WI38 (cell line): ENCODE results near the gene ECHDC3.

Source experiments
- H3K4me3 ChIP-seq: 2 replicates; pipeline ENCODE4 v1.5.1; 2011; ENCODE audit warnings: low read depth, mild to moderate bottlenecking, control low read depth, low read length
- TF ChIP-seq, protein P1 (sequence below): IDR thresholded peaks from 2 replicates; pipeline ENCODE4 v1.5.1; 2012; ENCODE audit warnings: low read depth, mild to moderate bottlenecking, control low read depth, low read length

Gene ECHDC3

DNA sequence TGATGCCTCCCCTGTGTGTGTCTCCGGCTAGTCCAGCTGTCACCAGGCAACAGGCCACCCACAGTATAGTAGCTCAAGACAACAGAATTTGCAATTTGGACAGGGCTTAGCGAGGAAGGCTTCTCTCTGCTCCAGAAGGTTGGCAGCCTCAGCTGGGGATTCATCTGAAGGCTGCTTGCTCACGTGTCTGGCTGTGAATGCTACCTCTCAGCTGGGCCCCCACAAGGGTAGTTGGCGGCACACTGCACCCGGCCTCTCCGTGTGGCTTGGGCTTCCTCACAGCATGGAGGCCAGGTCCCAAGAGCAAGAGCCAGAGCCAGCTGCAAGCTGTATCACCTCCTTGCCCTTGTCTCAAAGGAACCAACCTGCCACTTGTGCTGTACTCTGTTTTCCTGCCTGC lies 19.2 kb downstream of the ECHDC3 start:
- TF ChIP-seq, protein P1, sequence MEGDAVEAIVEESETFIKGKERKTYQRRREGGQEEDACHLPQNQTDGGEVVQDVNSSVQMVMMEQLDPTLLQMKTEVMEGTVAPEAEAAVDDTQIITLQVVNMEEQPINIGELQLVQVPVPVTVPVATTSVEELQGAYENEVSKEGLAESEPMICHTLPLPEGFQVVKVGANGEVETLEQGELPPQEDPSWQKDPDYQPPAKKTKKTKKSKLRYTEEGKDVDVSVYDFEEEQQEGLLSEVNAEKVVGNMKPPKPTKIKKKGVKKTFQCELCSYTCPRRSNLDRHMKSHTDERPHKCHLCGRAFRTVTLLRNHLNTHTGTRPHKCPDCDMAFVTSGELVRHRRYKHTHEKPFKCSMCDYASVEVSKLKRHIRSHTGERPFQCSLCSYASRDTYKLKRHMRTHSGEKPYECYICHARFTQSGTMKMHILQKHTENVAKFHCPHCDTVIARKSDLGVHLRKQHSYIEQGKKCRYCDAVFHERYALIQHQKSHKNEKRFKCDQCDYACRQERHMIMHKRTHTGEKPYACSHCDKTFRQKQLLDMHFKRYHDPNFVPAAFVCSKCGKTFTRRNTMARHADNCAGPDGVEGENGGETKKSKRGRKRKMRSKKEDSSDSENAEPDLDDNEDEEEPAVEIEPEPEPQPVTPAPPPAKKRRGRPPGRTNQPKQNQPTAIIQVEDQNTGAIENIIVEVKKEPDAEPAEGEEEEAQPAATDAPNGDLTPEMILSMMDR = no peak
- no peak overlapping the region for H3K4me3 ChIP-seq

- H3K4me3 ChIP-seq = no peak overlapping the region
- TF ChIP-seq, protein P1 = no peak
These were observed 20.7 kb downstream of the ECHDC3 start for GRCh38 chr10:11762706-11763500.

DNA sequence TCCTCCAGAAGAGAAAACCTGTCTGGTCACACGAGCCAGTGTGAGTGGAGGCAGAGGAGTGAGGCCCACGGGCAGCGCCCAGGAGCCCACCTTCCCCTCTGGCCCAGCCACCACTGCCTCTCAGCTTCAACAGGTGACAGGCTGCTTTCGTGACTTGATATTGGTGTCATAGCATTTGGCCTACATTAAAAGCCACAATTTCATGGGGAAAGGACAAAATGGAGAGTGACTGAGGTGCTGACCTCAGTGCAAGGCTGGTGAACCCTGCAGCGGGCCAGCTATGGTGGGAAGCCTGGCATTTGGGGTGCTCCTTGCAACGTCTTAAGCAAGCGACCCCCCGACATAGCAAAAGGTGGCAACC lies 21.3 kb downstream of the ECHDC3 start:
- TF ChIP-seq, protein P1 = no peak
- H3K4me3 ChIP-seq = no peak overlapping the region

- TF ChIP-seq, protein P1 = no peak
- no peak overlapping the region for H3K4me3 ChIP-seq
These were observed 23.0 kb downstream of the ECHDC3 start for GRCh38 chr10:11765141-11765540.

DNA sequence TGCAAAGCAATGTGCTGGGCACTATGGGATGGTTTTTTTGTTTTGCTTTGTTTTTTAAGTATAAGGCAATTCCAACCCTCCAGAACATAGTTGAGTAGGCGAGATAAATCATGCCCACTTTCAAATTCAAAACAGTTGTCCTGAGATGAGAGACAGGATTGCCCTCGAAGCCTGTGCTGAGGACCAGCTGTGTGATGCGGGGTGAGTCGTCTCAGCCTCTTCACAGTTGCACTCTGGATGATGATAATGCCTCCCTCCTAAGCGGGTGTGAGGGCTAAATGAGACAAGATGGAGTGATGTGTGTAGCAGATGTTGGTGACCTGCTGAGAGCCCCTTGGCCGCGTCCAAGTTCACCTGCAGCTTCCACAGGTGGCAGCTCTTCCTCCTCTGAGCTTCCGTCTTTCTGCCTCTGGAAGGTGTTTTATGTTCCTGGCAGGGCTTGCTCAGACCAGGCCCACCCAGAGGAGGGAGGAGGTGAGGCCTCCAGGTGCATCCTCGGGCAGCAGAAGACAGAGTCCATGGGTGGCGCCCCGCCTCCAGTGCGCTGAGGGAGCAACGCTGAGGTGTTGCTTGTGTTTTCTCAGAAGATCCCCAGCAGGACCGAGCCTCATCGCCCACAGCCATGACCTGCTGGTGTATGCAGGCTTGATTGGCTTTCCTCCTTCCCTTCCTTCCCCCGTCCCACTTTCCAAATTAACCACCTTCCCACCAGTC lies 30.6 kb downstream of the ECHDC3 start:
- H3K4me3 ChIP-seq = no peak overlapping the region
- TF ChIP-seq, protein P1 = no peak

GRCh38 chr10:11773761-11774441 lies 31.7 kb downstream of the ECHDC3 start:
- H3K4me3 ChIP-seq = no peak overlapping the region
- TF ChIP-seq, protein P1 = no peak

DNA sequence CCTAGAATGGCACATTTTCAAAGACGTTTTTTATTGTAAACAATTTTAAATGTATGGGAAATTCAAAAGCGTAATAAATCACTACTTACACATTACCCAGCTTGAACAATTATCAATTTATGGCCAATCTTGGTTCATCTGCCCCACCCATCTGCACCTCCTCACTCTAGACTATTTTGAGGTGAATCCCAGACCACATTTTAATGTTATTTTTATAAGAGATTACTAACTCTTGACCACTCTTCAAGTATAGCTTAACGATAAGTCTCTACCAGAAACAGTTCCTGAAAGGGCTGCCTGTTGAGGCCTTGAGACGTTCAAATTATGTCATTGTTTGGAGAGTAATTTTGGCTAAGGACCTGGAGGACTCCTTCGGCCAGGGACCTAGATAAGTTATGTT lies 33.2 kb downstream of the ECHDC3 start:
- no peak overlapping the region for H3K4me3 ChIP-seq
- TF ChIP-seq, protein P1 = no peak
